NCI-H446 treated with DMSO at 0.1 percent for 48 hours (cell line): ENCODE data around the gene ATP6V0A1.
"Not testable (repeated sequence)": the region's sequence is repeated elsewhere in the genome, so short reads cannot be mapped to it uniquely, and the experiment has no call there.

Experiments
- DNase-seq: peaks from one replicate; lab custom pipeline; 2025; lab: John Stamatoyannopoulos, UW

The ATP6V0A1 gene

GRCh38 chr17:42541041-42541833, 82.6 kb downstream of the ATP6V0A1 start:
- no peak for DNase-seq

- DNase-seq, result no peak
These were observed 84.8 kb downstream of the ATP6V0A1 start for GRCh38 chr17:42543190-42544079.

- no peak for DNase-seq
These were observed 86.2 kb downstream of the ATP6V0A1 start for GRCh38 chr17:42544874-42545283.

- DNase-seq, result not testable (repeated sequence)
These were observed 87.3 kb downstream of the ATP6V0A1 start for GRCh38 chr17:42545755-42546505.

- no peak for DNase-seq
These were observed 88.4 kb downstream of the ATP6V0A1 start for GRCh38 chr17:42547001-42547461.

GRCh38 chr17:42547698-42548069, 89.0 kb downstream of the ATP6V0A1 start:
- DNase-seq, result no peak

GRCh38 chr17:42548070-42548837, 89.6 kb downstream of the ATP6V0A1 start:
- no peak for DNase-seq

GRCh38 chr17:42548993-42549755, 90.5 kb downstream of the ATP6V0A1 start:
- DNase-seq, result no peak

- not testable (repeated sequence) for DNase-seq
These were observed 94.1 kb downstream of the ATP6V0A1 start, which contains the start of gene HSD17B1 for GRCh38 chr17:42552736-42553135. HSD17B1 (plus strand) TSS chr17:42552923; CDS start chr17:42552934, 11 bp downstream.

- DNase-seq, result no peak
These were observed 94.6 kb downstream of the ATP6V0A1 start for GRCh38 chr17:42553161-42553818.

GRCh38 chr17:42553866-42554249, 95.2 kb downstream of the ATP6V0A1 start:
- DNase-seq, result no peak

GRCh38 chr17:42554250-42555121, 95.8 kb downstream of the ATP6V0A1 start:
- peak; percentile 32 for DNase-seq

- DNase-seq, result no peak
These were observed 96.5 kb downstream of the ATP6V0A1 start for GRCh38 chr17:42555122-42555622.

- DNase-seq, result not testable (repeated sequence)
These were observed 97.4 kb downstream of the ATP6V0A1 start for GRCh38 chr17:42555961-42556617.

GRCh38 chr17:42559075-42559474, 100.4 kb downstream of the ATP6V0A1 start:
- no peak for DNase-seq

- DNase-seq, result no peak
These were observed 101.6 kb downstream of the ATP6V0A1 start for GRCh38 chr17:42560246-42560645.

GRCh38 chr17:42561897-42562387, 103.3 kb downstream of the ATP6V0A1 start, which contains the start of gene COASY:
COASY (plus strand) TSS chr17:42562148; CDS start chr17:42562623, 475 bp downstream.
- DNase-seq, result peak; percentile 90
